Jurkat, Clone E6-1 (cell line): ENCODE results near the gene ABCC8.
"Not testable (repeated sequence)": the region's sequence is repeated elsewhere in the genome, so short reads cannot be mapped to it uniquely, and the experiment has no call there.

Experiments used
- DNase-seq: peaks from one replicate; pipeline ENCODE4 v3.0.0-alpha.2; 2011; ENCODE audit warnings: low read depth, low spot score
- H3K4me3 ChIP-seq: 2 replicates; pipeline ENCODE4 v1.5.1; 2011; ENCODE audit warnings: mild to moderate bottlenecking, low read length, control low read depth, moderate library complexity

Gene ABCC8

DNA sequence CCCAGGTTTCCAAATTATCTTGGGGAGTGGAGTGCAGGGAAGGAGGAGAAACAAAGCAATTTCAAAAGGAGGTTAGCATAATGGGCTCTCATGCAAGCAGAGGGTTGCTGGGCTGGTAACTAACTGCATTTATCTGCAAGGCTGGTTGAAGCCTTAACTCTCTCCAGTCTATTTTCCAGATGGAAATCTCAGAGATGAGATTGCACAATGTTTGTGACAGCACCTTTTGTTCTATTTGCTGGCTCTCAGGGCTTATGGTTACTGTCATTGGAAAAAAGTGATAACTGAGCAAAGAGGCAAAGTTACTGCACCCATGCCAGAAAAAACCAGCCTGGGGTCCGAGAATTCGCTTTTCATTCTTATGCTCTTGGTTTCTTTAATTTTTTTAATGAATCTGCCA, 33.2 kb downstream of the ABCC8 start:
- H3K4me3 ChIP-seq, result no peak overlapping the region
- DNase-seq, result no peak

DNA sequence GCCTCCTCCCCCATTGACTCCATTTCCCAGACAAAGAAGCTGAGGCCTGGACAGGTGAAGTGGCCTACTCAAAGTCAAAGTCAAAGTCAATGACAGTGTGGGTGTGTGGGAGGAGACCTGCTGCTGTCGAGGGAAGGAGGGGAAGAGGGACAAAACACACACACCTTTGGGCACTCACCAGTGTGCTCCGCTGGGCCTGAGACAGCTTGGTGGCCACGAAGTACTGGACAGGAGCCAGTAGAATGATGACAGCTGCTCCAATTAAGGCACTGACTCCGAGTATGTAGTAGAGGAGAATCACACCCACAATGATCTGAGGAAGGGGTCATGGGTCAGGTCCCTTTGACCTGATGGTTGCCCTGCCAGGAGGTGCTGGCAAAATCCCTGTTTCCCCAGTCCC, 33.6 kb downstream of the ABCC8 start:
- H3K4me3 ChIP-seq, result no peak overlapping the region
- no peak for DNase-seq

DNA sequence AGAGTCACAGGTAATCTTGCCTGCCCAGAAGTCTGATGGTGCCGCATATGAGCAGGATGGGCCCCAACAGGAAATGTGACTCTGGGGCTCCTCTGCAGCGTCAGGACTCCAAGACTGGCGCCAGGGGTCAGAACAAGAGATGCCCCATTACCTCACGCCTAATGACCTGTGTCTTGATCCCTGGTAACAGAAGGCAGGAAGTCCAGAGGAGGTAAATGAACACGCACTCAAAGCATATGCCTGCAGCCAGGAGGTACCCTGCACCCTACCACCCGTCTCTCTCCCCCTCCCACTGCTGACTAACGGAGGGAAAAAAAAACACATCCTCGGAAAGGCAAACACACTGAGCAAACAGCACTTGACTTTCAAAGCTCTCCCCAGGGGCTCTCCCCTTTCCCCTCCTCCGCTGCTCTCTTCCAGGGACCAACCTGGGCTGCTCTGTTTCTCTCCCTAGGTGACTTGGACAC, 37.3 kb downstream of the ABCC8 start:
- DNase-seq, result no peak
- H3K4me3 ChIP-seq, result no peak overlapping the region

DNA sequence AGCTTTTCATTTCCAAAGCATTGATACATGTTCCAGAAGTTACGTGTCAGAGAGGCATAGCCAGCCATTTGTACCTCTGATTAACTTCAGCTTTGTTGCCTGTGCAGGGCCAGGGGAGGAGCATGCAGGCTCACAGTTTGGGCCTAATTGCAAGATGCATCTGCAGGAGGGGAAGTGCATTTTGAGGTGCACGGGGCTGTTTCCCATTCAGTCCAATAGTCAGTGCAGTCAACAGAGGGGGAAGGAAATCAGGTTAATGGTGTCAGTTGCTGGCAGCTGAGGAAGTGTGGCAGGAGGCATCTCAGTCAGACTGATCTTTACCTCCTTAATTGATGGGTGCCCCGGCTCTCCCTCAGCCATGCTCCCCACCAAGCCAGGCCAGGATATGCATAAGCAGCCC, 39.3 kb downstream of the ABCC8 start:
- DNase-seq, result no peak
- no peak overlapping the region for H3K4me3 ChIP-seq

DNA sequence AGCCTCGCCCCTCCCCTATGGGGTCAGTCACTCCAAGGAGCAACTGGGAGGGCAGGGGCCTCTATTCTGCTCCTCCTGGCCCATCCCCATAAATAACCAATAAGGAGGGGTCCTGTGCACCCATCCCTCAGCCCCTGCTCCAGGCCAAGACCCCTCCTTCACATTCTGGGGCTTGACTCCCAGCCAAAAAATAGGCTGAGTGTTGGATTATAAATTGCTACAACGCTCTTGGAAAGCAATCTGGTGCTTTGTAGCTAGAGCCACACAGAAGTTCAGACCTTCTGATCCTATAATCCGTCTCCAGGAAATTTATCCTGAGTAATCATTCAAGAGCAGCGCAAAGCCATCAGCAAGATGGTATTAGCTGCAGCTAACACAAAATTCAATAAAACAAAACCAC, 42.5 kb downstream of the ABCC8 start:
- no peak overlapping the region for H3K4me3 ChIP-seq
- no peak for DNase-seq

DNA sequence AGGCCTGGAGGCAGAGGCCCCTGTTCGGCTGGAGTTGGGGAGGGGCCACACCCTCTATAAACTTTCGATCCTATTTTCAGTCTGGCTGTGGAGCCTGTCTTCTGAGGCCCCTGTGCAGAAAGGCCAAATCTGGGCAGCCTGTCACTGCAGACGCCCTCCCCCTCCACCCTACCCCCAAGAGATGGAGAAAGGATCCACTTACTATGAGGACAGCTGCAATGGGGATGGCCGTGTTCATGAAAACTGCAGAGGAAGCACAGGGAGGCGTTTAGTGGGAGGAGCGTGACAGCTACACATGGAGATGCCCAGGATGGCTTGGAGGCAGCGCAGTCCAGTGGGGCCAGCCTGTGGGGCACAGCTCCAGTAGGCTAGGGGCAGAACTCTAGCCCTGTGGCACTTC, 44.6 kb downstream of the ABCC8 start:
- DNase-seq, result no peak
- H3K4me3 ChIP-seq, result no peak overlapping the region

DNA sequence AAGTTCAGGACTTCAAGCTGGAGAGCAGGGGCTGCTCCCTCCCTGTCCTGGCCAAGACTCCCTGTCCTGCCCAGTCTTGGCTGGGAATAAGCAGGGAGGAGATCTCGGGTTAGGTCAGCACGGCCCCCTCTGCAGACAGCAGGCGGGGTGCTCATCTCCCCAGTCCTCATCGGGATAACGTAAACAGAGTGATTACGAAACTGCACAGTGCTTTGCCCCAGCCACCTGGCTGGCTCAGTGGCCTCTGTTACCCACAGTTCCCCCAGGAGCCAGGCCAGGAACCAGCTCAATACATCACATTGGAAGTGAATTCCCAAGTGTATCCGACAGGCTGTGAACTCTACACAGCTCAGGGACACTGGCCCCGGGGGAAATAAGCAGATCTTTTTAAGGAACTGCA, 45.5 kb downstream of the ABCC8 start:
- no peak overlapping the region for H3K4me3 ChIP-seq
- DNase-seq, result no peak

DNA sequence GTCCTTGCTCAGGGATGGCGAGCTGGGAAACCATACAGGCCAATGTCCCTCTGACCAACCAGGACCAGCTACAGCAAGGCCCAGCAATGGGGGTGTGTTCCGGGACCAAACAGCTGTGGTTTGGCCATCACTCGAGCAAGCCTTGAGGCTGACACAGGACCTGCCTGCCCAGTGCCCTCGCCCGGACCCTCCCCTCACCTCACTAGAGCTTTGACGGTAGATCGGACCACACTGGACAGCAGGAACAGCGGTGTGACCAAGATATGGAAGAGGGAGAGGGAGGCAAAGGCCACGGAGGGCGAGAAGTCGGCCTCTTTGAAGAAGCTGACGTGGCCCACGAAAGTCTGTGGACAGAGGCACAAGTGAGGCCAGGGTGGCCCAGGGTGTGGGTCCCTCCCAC, 46.0 kb downstream of the ABCC8 start:
- no peak for DNase-seq

DNA sequence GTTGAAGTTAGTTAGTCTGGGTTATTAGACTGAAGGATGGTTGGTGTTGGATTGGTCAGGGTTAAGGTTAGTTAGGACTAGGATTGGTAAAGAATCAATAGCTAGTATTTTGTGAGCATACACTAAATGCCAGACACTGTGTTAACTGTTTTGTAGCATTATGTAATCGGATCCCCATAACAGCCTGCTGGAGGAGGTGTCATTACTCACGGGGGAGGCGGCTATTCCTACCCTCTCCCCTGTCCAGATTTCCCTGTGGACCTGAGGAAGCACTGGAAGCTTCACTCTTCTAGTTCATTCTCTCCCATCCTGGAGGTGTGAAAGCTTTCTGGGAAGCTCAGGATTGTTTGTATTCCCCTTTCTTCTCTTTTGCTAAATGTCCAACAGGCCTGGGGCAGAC, 47.7 kb downstream of the ABCC8 start:
- no peak for DNase-seq
- H3K4me3 ChIP-seq, result no peak overlapping the region

More for the DNA sequence above, 46.0 kb downstream of the ABCC8 start:
- H3K4me3 ChIP-seq, result no peak overlapping the region

DNA sequence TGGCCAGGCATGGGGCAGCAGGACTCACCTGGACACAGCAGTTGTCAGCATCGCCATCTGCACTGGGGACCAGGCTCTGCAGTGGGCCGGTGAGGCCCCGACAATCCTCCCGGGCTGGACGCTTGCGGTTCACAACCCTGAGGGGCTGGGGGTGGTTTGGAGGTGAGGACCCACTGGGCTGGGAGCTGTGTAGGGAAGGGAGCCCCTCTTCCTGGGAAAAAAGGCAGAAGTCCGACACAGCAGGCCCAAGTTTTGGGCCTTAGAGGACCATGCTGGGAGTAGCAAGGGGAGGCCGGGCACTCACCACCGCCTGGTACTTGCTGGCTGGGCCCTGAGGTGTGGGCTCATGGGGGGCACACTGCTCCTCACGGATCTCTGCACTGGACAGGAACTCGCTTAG, 48.4 kb downstream of the ABCC8 start:
- DNase-seq, result no peak
- no peak overlapping the region for H3K4me3 ChIP-seq

DNA sequence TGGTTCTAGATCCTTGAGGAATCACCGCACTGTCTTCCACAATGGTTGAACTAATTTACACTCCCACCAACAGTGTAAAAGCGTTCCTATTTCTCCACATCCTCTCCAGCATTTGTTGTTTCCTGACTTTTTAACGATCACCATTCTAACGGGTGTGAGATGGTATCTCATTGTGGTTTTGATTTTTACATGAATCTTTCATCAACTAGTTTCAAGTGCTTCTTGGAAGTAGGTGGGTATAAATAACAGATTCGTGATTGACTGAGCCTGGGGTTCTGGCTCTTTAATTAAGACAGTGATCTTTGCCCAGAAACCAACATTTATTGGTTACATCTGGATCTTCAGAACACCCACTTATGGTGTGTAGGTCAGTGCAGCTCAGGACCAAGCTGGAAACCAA, 50.4 kb downstream of the ABCC8 start:
- peak; percentile 72 for DNase-seq
- H3K4me3 ChIP-seq, result not testable (repeated sequence)

DNA sequence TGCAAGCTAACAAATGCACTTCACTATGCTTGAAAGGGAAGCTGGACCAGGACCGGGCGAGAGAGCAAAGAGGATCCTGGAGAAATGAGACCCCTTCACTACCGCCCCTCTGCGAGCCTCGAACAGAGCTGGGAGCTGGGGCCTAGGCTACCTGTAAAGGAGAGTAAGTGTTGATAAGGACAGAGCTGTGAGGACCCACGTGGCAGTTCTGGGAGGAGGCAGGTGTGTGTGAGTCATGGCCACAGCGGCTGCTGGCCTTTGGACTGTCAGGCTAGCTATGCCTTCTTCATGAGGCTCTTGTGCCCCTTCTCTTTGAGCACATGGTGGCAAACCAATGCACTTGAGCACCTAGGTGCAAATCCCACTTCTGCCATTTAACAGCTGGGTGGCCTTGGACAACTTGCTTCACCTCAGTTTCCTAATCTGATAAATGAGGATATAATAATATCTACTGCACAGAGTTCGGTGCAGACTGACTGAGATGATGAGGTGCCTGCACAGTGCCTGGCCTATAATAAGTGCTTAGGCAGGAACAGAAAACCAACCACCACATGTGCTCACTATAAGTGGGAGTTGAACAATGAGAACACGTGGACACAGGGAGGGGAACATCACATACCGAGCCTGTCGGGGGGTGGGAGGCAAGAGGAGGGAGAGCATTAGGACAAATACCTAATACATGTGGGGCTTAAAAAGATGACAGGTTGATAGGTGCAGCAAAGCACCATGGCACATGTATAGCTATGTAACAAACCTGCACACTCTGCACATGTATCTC, 52.9 kb downstream of the ABCC8 start:
- H3K4me3 ChIP-seq, result no peak overlapping the region
- no peak for DNase-seq

DNA sequence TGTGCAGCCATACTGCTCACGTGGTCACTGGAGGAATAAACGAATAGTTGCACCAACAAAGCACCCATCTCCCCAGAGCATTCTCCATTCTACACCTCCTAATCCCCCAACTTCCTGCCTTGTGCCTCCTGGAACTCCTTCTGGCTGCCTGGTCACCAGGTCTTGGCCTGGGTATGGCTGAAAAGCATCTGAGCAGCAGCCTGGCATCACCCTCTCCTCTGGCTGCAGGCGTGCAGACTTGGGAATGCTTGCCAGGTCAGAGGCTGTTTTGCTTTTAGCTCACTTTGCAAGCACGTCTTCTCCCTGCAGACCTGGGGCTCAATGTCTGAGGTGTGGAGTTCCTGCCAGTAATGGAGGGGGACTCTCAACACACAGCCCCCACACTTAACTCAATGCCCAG, 54.9 kb downstream of the ABCC8 start:
- H3K4me3 ChIP-seq, result no peak overlapping the region
- DNase-seq, result no peak

DNA sequence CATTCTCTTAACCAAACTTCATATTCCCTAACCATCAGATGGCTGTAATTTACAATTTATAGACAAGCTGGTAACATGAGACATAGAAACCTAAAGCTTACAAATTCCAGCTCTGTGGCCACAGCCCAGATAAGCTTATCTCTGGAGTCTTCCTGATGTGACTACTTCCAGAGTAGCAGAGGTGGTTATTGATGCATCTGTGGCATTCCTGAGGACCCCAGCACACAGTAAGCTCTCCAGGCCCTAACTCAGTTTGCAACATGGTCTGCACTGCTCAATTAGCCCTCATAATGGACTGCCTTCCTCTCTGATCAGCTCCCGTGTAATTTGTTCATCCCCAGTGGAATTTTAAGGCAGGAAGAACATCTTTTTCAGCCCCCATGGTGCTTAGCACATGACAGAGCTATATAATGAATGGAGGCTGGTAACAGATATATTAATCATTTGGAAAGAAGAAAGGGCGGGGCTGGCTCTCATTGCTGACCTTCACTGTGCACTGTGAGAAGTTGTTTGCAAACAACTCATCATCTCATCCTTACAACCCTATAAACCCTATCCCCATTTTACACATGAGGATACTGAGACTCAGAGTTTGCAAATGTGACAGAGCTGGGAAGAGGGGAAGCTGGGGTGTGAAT, 58.1 kb downstream of the ABCC8 start:
- no peak for DNase-seq
- no peak overlapping the region for H3K4me3 ChIP-seq

DNA sequence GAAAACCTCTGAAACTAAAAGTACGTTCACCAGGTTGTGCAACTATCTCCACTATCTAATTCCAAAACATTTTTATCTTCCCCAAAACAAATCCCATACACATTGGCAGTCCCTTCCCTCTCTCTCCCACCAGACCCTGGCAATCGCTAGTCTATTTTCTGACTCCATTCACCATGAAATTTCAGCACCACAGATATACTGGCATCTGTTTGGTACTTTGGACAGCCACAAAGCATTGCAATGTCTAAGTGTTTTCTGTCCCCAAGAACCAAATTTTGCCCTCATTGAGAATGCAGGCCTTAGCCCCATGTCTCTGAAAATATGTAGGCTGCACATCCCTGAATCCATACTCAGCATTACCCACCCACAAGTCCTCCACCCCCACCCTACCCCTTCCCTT, 60.2 kb downstream of the ABCC8 start:
- no peak overlapping the region for H3K4me3 ChIP-seq
- DNase-seq, result no peak

DNA sequence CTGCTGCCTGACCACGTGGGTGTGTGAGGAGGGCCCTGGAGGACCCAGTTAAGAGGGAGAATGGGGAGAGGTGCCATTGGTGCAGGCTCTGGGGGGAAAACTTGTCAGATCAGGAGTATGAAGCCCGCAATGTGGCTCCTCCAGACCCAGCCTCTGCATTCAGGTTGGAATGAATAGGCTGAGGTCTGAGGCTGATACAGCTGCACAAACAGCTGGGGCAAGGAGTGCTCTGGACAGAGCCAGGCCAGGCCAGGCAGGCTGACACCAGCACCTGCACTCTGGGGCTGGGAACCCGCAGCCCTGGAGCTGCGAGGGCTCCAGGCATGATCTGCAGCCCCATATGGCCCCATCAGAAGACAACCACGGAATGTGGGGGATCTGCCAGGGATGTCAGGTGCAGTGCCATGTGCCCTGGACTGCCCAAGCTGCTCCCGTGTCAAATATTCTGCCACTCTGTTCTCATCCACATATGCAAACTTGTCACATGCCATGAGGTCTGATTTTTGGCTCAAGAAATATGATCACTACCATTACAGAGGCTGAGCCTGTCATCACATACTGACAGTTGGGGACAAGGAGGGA, 61.0 kb downstream of the ABCC8 start:
- DNase-seq, result no peak
- no peak overlapping the region for H3K4me3 ChIP-seq

DNA sequence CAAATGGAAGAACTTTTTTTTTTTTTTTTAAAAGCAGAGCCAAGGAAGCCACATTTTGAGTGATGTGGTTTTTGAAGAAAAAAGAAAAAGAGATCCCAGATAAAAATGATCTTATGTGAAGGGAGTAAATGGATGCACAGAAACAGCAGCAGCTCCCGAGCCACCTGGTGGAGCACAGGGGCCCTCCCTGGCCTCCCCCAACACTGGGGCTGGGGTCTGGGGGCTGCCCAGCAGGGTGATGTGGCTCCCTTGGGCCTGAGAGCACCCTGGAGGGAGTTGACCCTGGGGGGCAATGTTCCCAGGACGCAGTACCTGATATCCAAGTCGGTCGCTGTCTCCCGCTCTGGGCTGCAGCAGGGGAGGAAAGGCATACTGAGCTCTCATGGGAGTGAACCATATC, 61.7 kb downstream of the ABCC8 start:
- H3K4me3 ChIP-seq, result no peak overlapping the region
- peak; percentile 52 for DNase-seq

DNA sequence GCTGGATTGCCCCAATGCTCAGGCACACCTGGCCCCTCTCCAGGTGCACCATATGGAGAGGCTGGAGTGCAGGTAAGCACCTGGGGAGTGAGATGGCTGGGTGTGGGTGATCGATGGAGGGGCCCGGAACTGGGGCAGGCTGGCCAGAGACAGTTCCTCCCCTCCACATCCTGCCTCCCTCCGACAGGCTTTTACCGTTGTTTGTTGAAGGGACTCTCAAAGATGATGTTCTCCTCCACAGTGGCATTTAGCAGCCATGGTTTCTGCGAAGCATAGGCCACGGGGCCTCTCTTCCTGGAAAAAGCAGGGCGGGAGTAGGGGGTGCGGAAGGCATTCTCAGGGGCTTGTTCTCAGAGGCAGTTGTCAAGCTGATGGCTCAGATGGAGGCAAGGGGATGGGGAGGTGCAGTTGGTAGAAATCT, 62.3 kb downstream of the ABCC8 start:
- DNase-seq, result no peak
- H3K4me3 ChIP-seq, result no peak overlapping the region

DNA sequence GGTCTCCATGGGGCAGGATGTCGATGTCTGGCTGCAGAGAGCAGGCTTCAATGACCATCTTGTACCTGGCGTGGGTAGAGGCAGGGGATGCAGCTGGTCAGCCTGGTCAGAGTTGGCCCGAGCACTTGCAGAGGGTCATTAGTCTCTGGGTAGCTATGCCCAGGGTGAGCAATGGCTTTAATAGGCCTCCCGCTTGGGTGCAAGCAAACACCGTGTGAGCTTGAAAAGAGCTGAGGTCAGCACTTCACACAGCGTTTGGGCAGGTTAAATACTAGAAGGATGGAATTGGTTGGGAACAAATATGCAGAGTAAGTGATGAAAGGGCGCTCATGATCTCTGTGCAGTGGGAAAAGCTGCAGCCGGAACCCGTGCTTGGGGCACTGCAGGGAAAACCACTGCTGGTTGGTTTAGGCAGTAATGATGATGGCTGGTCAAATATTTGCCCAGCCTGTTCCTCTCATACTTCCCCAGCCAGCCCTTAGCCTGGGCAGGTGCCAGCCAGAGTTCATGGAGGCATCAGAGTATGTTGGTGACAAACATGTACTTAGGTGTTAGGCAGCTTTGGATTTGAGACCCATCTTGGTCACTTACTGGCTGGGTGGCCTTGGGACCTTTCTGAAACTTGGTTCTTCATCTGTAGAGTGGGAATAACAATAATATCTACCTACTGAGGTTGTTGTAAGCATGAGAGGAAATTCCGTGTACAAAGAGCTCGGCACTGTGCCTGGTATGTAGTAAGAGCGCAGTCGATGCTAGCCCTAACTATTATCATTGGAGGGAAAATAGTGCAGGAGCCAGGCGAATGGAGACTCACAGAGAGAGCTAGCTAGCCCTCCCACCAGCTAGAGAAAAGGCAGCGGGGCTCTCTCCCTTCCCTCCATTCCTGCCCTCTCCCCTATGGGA, 63.0 kb downstream of the ABCC8 start:
- no peak overlapping the region for H3K4me3 ChIP-seq
- no peak for DNase-seq
